ENCODE measurements around the gene EMSY.

Gene EMSY

DNA sequence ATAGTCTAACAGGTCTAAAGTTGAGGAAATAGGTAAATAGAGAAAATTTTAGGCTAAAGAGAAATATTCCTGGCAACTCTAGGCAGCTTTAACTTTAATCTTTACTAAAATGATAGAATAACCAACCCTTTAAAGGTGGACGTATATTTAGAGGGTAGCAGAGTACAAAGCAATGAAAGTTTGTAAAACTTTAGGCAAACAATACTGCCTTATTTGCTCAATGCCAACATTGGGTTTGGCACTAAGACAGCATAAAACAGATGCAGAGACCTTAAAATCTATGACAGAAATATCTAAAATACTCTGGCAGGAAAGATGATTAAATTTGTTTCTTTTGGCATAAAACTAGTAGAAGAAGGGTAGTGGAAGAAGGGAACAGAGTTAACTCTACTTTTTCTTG, 70.7 kb downstream of the EMSY start:
- H3K4me3 ChIP-seq (ENCODE audit: low read depth, low read length): no peak overlapping the region
- TF ChIP-seq, protein P1, sequence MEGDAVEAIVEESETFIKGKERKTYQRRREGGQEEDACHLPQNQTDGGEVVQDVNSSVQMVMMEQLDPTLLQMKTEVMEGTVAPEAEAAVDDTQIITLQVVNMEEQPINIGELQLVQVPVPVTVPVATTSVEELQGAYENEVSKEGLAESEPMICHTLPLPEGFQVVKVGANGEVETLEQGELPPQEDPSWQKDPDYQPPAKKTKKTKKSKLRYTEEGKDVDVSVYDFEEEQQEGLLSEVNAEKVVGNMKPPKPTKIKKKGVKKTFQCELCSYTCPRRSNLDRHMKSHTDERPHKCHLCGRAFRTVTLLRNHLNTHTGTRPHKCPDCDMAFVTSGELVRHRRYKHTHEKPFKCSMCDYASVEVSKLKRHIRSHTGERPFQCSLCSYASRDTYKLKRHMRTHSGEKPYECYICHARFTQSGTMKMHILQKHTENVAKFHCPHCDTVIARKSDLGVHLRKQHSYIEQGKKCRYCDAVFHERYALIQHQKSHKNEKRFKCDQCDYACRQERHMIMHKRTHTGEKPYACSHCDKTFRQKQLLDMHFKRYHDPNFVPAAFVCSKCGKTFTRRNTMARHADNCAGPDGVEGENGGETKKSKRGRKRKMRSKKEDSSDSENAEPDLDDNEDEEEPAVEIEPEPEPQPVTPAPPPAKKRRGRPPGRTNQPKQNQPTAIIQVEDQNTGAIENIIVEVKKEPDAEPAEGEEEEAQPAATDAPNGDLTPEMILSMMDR (IDR thresholded peaks at IDR 0.05; ENCODE audit: borderline replicate concordance, insufficient read depth, low read depth, low read length): no peak

DNA sequence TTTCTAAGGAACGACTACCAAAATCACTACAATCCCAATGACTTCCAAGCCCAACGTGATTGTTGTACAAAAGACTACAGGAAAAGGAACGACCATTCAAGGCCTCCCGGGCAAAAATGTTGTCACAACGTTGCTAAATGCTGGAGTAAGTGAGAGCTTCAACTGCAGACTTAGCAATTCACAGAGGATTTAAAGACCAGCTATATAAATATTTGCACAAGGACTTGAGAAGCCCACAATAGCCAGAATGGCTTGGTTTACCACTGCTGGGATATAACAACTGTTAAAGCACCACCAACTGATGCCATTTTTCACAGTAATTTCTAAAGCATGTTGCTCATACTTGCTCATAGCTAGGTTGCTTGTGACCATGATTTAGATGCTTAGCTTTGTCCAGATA, 78.3 kb downstream of the EMSY start:
- TF ChIP-seq, protein P1 (IDR thresholded peaks at IDR 0.05; ENCODE audit: borderline replicate concordance, insufficient read depth, low read depth, low read length): no peak
- H3K4me3 ChIP-seq (ENCODE audit: low read depth, low read length): no peak overlapping the region

DNA sequence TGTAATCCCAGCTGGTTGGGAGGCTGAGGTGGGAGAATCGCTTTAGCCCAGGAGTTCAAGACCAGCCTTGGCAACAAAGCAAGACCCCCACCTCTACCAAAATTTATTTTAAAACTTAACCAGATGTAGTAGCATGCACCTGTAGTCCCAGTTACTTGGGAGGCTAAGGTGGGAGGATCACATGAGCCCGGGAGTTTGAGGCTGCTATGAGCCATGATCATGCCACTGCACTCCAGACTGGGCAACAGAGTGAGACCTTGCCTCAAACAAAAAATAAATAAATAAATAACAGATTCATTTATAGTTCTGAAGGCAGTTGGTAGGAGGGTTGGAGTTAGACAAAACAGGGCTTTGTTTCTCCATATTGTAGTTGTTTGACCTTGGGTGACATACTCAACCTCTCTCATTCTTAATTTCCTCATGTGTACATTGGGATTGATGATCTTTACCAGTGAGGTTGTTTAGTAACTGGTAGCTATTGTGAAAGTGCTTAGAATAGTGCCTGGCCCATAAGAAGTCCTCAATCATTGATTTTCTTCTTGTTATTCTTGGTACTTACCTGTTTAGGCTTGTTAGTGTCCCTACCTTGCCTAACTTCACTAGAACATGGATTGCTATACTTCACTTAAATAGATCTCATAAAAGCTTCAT, 79.1 kb downstream of the EMSY start:
- TF ChIP-seq, protein P1 (IDR thresholded peaks at IDR 0.05; ENCODE audit: borderline replicate concordance, insufficient read depth, low read depth, low read length): no peak

DNA sequence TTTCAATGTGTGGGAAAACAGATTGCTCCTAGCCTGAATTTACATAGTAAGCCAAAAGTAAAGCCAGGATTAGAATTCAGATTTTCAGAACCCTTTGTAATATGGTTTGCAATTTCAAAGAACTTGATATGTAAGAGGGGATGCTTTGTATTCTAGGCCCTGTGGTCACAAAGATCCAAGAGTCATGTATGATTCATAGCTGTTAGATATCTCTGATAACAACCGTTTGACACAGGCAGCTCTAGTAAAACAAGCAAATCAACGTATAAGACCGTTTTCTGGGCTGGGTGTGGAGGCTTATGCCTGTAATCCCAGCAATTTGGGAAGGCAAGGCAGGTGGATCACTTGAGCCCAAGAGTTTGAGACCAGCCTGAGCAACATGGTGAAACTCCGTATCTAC, 79.6 kb downstream of the EMSY start:
- no peak overlapping the region for H3K4me3 ChIP-seq (ENCODE audit: low read depth, low read length)
- TF ChIP-seq, protein P1 (IDR thresholded peaks at IDR 0.05; ENCODE audit: borderline replicate concordance, insufficient read depth, low read depth, low read length): no peak

More for the DNA sequence above, 79.1 kb downstream of the EMSY start:
- H3K4me3 ChIP-seq (ENCODE audit: low read depth, low read length): no peak overlapping the region

DNA sequence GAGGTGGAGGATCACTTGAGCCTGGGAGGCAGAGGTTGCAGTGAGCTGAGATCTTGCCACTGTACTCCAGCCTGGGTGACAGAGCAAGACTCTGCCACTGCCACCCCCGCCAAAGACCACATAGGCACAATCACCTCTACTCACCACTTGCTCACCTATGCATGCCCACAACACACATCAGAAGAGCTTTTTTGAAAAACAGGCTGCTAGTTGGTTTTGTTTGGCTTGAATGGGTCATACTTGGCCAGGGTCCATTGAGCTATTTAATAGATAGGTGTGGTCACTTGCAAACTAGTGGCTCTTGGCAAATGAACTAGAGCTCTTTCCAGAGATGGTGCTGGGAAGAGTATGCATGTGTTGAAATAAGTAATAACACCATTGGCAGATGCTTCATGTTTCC, 80.1 kb downstream of the EMSY start:
- TF ChIP-seq, protein P1 (IDR thresholded peaks at IDR 0.05; ENCODE audit: borderline replicate concordance, insufficient read depth, low read depth, low read length): no peak

DNA sequence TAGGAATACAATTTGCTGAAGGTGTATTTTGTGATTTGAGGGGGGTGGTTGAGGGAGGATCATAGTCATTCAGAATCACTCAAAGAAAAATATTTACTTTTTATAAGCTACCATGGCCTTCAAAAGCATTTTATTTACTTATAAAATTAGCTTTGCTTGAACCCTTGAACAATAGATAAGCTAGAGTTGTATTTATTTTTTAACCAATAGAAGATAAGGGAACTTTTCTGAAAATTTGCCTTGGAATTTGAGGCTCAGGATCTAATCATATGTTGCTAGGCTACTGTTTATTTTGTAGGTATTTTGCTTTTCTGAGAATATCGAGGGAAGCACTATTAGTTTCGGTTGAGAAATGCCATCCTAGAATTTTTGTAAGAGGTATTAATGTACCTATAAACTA, 82.1 kb downstream of the EMSY start:
- TF ChIP-seq, protein P1 (IDR thresholded peaks at IDR 0.05; ENCODE audit: borderline replicate concordance, insufficient read depth, low read depth, low read length): no peak
- H3K4me3 ChIP-seq (ENCODE audit: low read depth, low read length): no peak overlapping the region

More for the DNA sequence above, 80.1 kb downstream of the EMSY start:
- no peak overlapping the region for H3K4me3 ChIP-seq (ENCODE audit: low read depth, low read length)

DNA sequence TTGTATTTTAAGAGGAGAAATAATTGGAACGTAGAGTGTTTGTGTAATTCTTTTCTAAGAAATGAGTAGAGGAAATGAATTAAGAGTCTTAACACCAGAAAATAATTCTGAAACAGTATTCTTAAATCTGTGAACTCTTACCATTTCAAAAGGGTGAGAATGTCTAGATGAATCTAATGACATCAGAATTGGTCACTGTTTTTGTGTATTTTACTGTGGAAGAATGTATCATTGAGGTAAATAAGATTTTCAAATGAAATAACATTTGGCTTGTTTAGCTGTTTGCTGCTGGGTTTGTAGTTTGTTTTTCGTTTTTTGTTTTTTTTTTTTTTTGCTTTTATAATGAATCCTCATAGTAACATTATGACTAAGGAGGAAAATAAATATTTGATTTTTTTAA, 97.6 kb downstream of the EMSY start:
- no peak overlapping the region for H3K4me3 ChIP-seq (ENCODE audit: low read depth, low read length)
- TF ChIP-seq, protein P1 (IDR thresholded peaks at IDR 0.05; ENCODE audit: borderline replicate concordance, insufficient read depth, low read depth, low read length): no peak

Measured in GM12875 (cell line).